ENCODE measurements around the gene PPM1F.
A peak's percentile ranks its signal among the peaks of the same experiment; 100 is the strongest.

The PPM1F gene

GRCh38 chr22:21984793-21985192 lies 32.1 kb upstream of the PPM1F start:
- H3K4me1 Mint-ChIP-seq: peaks cover 13% of the 10 kb centered on the region
- H3K27ac Mint-ChIP-seq: no peak overlapping the region
- no peaks in the 10 kb centered on the region for H3K27me3 Mint-ChIP-seq
- ATAC-seq (ENCODE audit: low read depth) (no peak), DNase-seq (ENCODE audit: low spot score in 2 of 2) (no peak)
- no peaks in the 10 kb centered on the region for H3K36me3 Mint-ChIP-seq
- H3K4me3 Mint-ChIP-seq: peak overlapping the region; percentile 47
- no peaks in the 10 kb centered on the region for H3K9me3 Mint-ChIP-seq

GRCh38 chr22:21982338-21982965 lies 29.8 kb upstream of the PPM1F start, which contains the start of gene TOP3B:
TSS of gene TOP3B (minus strand) at chr22:21982787. CDS start at chr22:21975709, 7,078 bp downstream.
- Mint-ChIP-seq H3K27me3 (no peaks in the 10 kb centered on the region), H3K27ac (peak within 1 kb of the TSS; percentile 85), H3K4me3 (peak within 1 kb of the TSS; percentile 90), H3K36me3 (peaks cover 8% of the 10 kb centered on the region), H3K9me3 (no peaks in the 10 kb centered on the region), H3K4me1 (peaks cover 31% of the 10 kb centered on the region)
- ATAC-seq (ENCODE audit: low read depth): peak; percentile 92
- peak; percentile 72 to 89 for DNase-seq (ENCODE audit: low spot score in 2 of 2)

- peaks cover 8% of the 10 kb centered on the region for H3K36me3 Mint-ChIP-seq
- ATAC-seq (ENCODE audit: low read depth): no peak
- H3K9me3 Mint-ChIP-seq: no peaks in the 10 kb centered on the region
- peak overlapping the region; percentile 85 for H3K27ac Mint-ChIP-seq
- DNase-seq (ENCODE audit: low spot score in 2 of 2): no peak
- H3K27me3 Mint-ChIP-seq: no peaks in the 10 kb centered on the region
- peak overlapping the region; percentile 90 for H3K4me3 Mint-ChIP-seq
- H3K4me1 Mint-ChIP-seq: peaks cover 32% of the 10 kb centered on the region
Observed at GRCh38 chr22:21981874-21982273, 29.2 kb upstream of the PPM1F start.

- ATAC-seq (ENCODE audit: low read depth) (no peak), DNase-seq (ENCODE audit: low spot score in 2 of 2) (no peak)
- H3K4me3 Mint-ChIP-seq: no peak overlapping the region
- no peak overlapping the region for H3K27ac Mint-ChIP-seq
- no peaks in the 10 kb centered on the region for H3K27me3 Mint-ChIP-seq
- peaks cover 36% of the 10 kb centered on the region for H3K4me1 Mint-ChIP-seq
- no peaks in the 10 kb centered on the region for H3K9me3 Mint-ChIP-seq
- H3K36me3 Mint-ChIP-seq: peaks cover 10% of the 10 kb centered on the region
Observed at GRCh38 chr22:21980547-21980946, 27.9 kb upstream of the PPM1F start.

GRCh38 chr22:21978564-21979386 lies 26.1 kb upstream of the PPM1F start:
- Mint-ChIP-seq H3K4me1 (peaks cover 34% of the 10 kb centered on the region), H3K4me3 (no peak overlapping the region)

GRCh38 chr22:21977814-21978213 lies 25.2 kb upstream of the PPM1F start:
- Mint-ChIP-seq H3K4me1 (peaks cover 34% of the 10 kb centered on the region), H3K36me3 (peaks cover 20% of the 10 kb centered on the region), H3K27me3 (no peaks in the 10 kb centered on the region), H3K9me3 (no peaks in the 10 kb centered on the region), H3K27ac (peak overlapping the region; percentile 71), H3K4me3 (no peak overlapping the region)
- no peak for ATAC-seq (ENCODE audit: low read depth)
- DNase-seq (ENCODE audit: low spot score in 2 of 2): no peak

More at GRCh38 chr22:21978564-21979386, 26.1 kb upstream of the PPM1F start:
- Mint-ChIP-seq H3K27ac (peak overlapping the region; percentile 71), H3K9me3 (no peaks in the 10 kb centered on the region), H3K36me3 (peaks cover 18% of the 10 kb centered on the region), H3K27me3 (no peaks in the 10 kb centered on the region)
- DNase-seq (ENCODE audit: low spot score in 2 of 2): no peak
- no peak for ATAC-seq (ENCODE audit: low read depth)

GRCh38 chr22:21975854-21976345 lies 23.3 kb upstream of the PPM1F start:
- no peak for ATAC-seq (ENCODE audit: low read depth)
- peak overlapping the region; percentile 85 for H3K27ac Mint-ChIP-seq
- H3K9me3 Mint-ChIP-seq: no peaks in the 10 kb centered on the region
- H3K4me1 Mint-ChIP-seq: peaks cover 27% of the 10 kb centered on the region
- H3K36me3 Mint-ChIP-seq: peaks cover 26% of the 10 kb centered on the region
- no peak overlapping the region for H3K4me3 Mint-ChIP-seq
- no peak for DNase-seq (ENCODE audit: low spot score in 2 of 2)
- H3K27me3 Mint-ChIP-seq: no peaks in the 10 kb centered on the region

GRCh38 chr22:21975273-21975672 lies 22.6 kb upstream of the PPM1F start:
- Mint-ChIP-seq H3K27me3 (no peaks in the 10 kb centered on the region), H3K4me3 (no peak overlapping the region), H3K9me3 (no peaks in the 10 kb centered on the region), H3K27ac (no peak overlapping the region), H3K4me1 (peaks cover 24% of the 10 kb centered on the region), H3K36me3 (peaks cover 30% of the 10 kb centered on the region)
- ATAC-seq (ENCODE audit: low read depth): no peak
- DNase-seq (ENCODE audit: low spot score in 2 of 2): no peak

GRCh38 chr22:21974058-21974649 lies 21.5 kb upstream of the PPM1F start:
- H3K27me3 Mint-ChIP-seq: no peaks in the 10 kb centered on the region
- peaks cover 30% of the 10 kb centered on the region for H3K36me3 Mint-ChIP-seq
- no peak for ATAC-seq (ENCODE audit: low read depth)

GRCh38 chr22:21972806-21973205 lies 20.2 kb upstream of the PPM1F start:
- ATAC-seq (ENCODE audit: low read depth) (no peak), DNase-seq (ENCODE audit: low spot score in 2 of 2) (no peak)
- peaks cover 29% of the 10 kb centered on the region for H3K36me3 Mint-ChIP-seq
- H3K9me3 Mint-ChIP-seq: no peaks in the 10 kb centered on the region
- no peaks in the 10 kb centered on the region for H3K27me3 Mint-ChIP-seq
- no peak overlapping the region for H3K4me3 Mint-ChIP-seq
- no peak overlapping the region for H3K27ac Mint-ChIP-seq
- peaks cover 10% of the 10 kb centered on the region for H3K4me1 Mint-ChIP-seq

More at GRCh38 chr22:21974058-21974649, 21.5 kb upstream of the PPM1F start:
- Mint-ChIP-seq H3K27ac (no peak overlapping the region), H3K4me3 (no peak overlapping the region), H3K9me3 (no peaks in the 10 kb centered on the region), H3K4me1 (peaks cover 22% of the 10 kb centered on the region)
- DNase-seq (ENCODE audit: low spot score in 2 of 2): no peak

GRCh38 chr22:21972293-21972779 lies 19.7 kb upstream of the PPM1F start:
- Mint-ChIP-seq H3K9me3 (no peaks in the 10 kb centered on the region), H3K27ac (no peak overlapping the region), H3K4me3 (no peak overlapping the region), H3K36me3 (peaks cover 29% of the 10 kb centered on the region), H3K27me3 (no peaks in the 10 kb centered on the region), H3K4me1 (peaks cover 5% of the 10 kb centered on the region)
- DNase-seq (ENCODE audit: low spot score in 2 of 2) (peak; percentile 56 to 65), ATAC-seq (ENCODE audit: low read depth) (peak; percentile 86)

GRCh38 chr22:21971858-21972275 lies 19.2 kb upstream of the PPM1F start:
- DNase-seq (ENCODE audit: low spot score in 2 of 2): no peak
- Mint-ChIP-seq H3K9me3 (no peaks in the 10 kb centered on the region), H3K36me3 (peaks cover 32% of the 10 kb centered on the region), H3K27me3 (no peaks in the 10 kb centered on the region), H3K27ac (no peak overlapping the region), H3K4me1 (peaks cover 5% of the 10 kb centered on the region), H3K4me3 (no peak overlapping the region)
- no peak for ATAC-seq (ENCODE audit: low read depth)

GRCh38 chr22:21970800-21971617 lies 18.4 kb upstream of the PPM1F start:
- no peak for DNase-seq (ENCODE audit: low spot score in 2 of 2)
- Mint-ChIP-seq H3K36me3 (peaks cover 32% of the 10 kb centered on the region), H3K27me3 (no peaks in the 10 kb centered on the region), H3K4me3 (no peak overlapping the region), H3K27ac (no peak overlapping the region), H3K9me3 (no peaks in the 10 kb centered on the region), H3K4me1 (peaks cover 3% of the 10 kb centered on the region)
- ATAC-seq (ENCODE audit: low read depth): no peak
